GM12873 (cell line): ENCODE results near the gene CFAP53.

Experiments used
- TF ChIP-seq, protein P1 (sequence below): IDR thresholded peaks from 2 replicates; pipeline ENCODE4 v1.5.1; 2012; ENCODE audit warnings: low read depth, mild to moderate bottlenecking, moderate library complexity, low read length, control low read depth; ENCODE audit not compliant: insufficient read depth; ENCODE audit errors: missing control alignments

Gene CFAP53

GRCh38 chr18:50247561-50247960 is 18.7 kb downstream of the CFAP53 start:
- TF ChIP-seq, protein P1, sequence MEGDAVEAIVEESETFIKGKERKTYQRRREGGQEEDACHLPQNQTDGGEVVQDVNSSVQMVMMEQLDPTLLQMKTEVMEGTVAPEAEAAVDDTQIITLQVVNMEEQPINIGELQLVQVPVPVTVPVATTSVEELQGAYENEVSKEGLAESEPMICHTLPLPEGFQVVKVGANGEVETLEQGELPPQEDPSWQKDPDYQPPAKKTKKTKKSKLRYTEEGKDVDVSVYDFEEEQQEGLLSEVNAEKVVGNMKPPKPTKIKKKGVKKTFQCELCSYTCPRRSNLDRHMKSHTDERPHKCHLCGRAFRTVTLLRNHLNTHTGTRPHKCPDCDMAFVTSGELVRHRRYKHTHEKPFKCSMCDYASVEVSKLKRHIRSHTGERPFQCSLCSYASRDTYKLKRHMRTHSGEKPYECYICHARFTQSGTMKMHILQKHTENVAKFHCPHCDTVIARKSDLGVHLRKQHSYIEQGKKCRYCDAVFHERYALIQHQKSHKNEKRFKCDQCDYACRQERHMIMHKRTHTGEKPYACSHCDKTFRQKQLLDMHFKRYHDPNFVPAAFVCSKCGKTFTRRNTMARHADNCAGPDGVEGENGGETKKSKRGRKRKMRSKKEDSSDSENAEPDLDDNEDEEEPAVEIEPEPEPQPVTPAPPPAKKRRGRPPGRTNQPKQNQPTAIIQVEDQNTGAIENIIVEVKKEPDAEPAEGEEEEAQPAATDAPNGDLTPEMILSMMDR, result no peak

GRCh38 chr18:50240080-50240563 is 26.2 kb downstream of the CFAP53 start:
- TF ChIP-seq, protein P1, result no peak

GRCh38 chr18:50232419-50232818 is 33.9 kb downstream of the CFAP53 start:
- TF ChIP-seq, protein P1, result no peak

GRCh38 chr18:50231621-50232020 is 34.7 kb downstream of the CFAP53 start:
- TF ChIP-seq, protein P1, result no peak

- TF ChIP-seq, protein P1, result peak; percentile 68
These were observed 47.7 kb downstream of the CFAP53 start for GRCh38 chr18:50218432-50219197.

GRCh38 chr18:50209311-50209710 is 57.0 kb downstream of the CFAP53 start:
- TF ChIP-seq, protein P1, result no peak

DNA sequence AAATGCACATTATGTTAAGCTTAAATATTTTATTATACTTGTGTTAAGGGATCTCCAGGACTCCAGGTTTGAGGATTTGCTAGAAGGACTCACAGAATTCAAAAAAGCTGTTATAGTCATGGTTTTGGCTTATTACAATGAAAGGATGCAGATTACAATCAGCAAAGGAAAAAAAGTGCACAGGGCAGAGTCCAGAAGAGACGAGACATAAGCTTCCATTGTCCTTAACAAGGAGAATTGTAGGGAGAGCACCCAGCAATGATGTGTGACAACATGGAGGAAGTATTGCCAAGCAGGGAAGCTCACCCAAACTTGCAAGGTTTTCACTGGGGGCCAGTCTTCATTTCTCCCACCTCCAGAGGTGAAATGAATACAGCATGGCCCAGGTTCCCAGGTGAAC is 58.6 kb downstream of the CFAP53 start:
- TF ChIP-seq, protein P1, result no peak
